PFSK-1 (cell line): ENCODE measurements around the gene IFIT3.

Source experiments
- FOXP2 ChIP-seq: optimal IDR thresholded peaks from 2 replicates; pipeline ENCODE3; 2011; ENCODE audit warnings: borderline replicate concordance, control low read depth, inconsistent platforms; ENCODE audit not compliant: insufficient read depth; ENCODE audit errors: extremely low read length, extremely low read depth
- POLR2AphosphoS5 ChIP-seq: IDR thresholded peaks from 2 replicates; pipeline ENCODE4 v1.6.1; 2012; ENCODE audit warnings: low read depth, mild to moderate bottlenecking, control low read depth, low read length, moderate library complexity
- REST ChIP-seq, 2 experiments: IDR thresholded peaks; 2 replicates each; pipeline versions ENCODE4 v1.6.1 to v1.8.0; 2011 to 2012; ENCODE audit warnings: low read depth in 2 of 2, low read length in 2 of 2, control low read depth in 1 of 2, inconsistent platforms in 1 of 2, mild to moderate bottlenecking in 1 of 2, moderate library complexity in 1 of 2; ENCODE audit not compliant: insufficient read depth in 1 of 2
- SIN3A ChIP-seq: IDR thresholded peaks from 2 replicates; pipeline ENCODE4 v1.6.1; 2012; ENCODE audit warnings: mild to moderate bottlenecking, low read length, moderate library complexity, borderline replicate concordance; ENCODE audit not compliant: insufficient read depth
- TAF1 ChIP-seq: IDR thresholded peaks from 2 replicates; pipeline ENCODE4 v1.6.1; 2012; ENCODE audit warnings: low read length, control low read depth, borderline replicate concordance; ENCODE audit not compliant: insufficient read depth

The IFIT3 gene

GRCh38 chr10:89299031-89299430, 28.8 kb upstream of the IFIT3 start:
- TF ChIP-seq REST (IDR thresholded peaks at IDR 0.05; ENCODE audit: insufficient read depth in 1 of 2, low read depth in 2 of 2, low read length in 2 of 2) (no peak), FOXP2 (no peak), SIN3A (no peak), TAF1 (no peak), POLR2AphosphoS5 (no peak)

GRCh38 chr10:89301232-89301631, 26.6 kb upstream of the IFIT3 start:
- no peak for TF ChIP-seq FOXP2
- TF ChIP-seq SIN3A, result no peak
- no peak for TF ChIP-seq POLR2AphosphoS5
- no peak for TF ChIP-seq REST (IDR thresholded peaks at IDR 0.05; ENCODE audit: insufficient read depth in 1 of 2, low read depth in 2 of 2, low read length in 2 of 2)
- no peak for TF ChIP-seq TAF1

- TF ChIP-seq SIN3A (no peak), FOXP2 (no peak), TAF1 (no peak), REST (IDR thresholded peaks at IDR 0.05; ENCODE audit: insufficient read depth in 1 of 2, low read depth in 2 of 2, low read length in 2 of 2) (no peak), POLR2AphosphoS5 (no peak)
These were observed 25.9 kb upstream of the IFIT3 start, which contains the start of gene IFIT2 for GRCh38 chr10:89301721-89302445. Gene IFIT2, plus strand, starts transcription at chr10:89302046. Its CDS starts 78 bp downstream, at chr10:89302124.

GRCh38 chr10:89302625-89303024, 25.2 kb upstream of the IFIT3 start:
- no peak for TF ChIP-seq POLR2AphosphoS5
- TF ChIP-seq TAF1, result no peak
- TF ChIP-seq REST (IDR thresholded peaks at IDR 0.05; ENCODE audit: insufficient read depth in 1 of 2, low read depth in 2 of 2, low read length in 2 of 2), result no peak
- no peak for TF ChIP-seq FOXP2
- no peak for TF ChIP-seq SIN3A
